GM10847 (cell line): ENCODE measurements around the gene NFIA.

ENCODE experiments used
- POLR2A ChIP-seq: IDR thresholded peaks from 2 replicates; pipeline ENCODE4 v1.6.1; 2011; ENCODE audit not compliant: insufficient read length; ENCODE audit errors: extremely low read depth

Gene NFIA

DNA sequence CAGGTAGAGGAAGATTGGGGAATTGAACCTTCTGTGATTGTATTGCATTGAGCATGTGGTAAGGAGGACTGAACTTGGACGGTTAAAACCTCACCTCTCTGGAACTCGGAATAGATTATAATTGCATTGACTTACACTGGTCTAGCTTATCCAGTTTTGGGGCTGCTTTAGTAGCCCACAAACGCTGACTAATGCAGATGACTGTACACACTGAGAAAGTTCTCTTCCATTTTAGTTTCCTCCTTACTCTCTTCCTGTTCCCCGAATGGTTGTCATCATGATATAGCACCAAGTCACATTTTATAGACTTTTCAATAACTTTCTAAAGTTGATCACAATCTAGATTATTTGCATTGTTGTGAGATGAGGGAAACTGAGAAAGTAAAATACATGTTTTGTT is 78.2 kb downstream of the NFIA start:
- no peak for TF ChIP-seq POLR2A

DNA sequence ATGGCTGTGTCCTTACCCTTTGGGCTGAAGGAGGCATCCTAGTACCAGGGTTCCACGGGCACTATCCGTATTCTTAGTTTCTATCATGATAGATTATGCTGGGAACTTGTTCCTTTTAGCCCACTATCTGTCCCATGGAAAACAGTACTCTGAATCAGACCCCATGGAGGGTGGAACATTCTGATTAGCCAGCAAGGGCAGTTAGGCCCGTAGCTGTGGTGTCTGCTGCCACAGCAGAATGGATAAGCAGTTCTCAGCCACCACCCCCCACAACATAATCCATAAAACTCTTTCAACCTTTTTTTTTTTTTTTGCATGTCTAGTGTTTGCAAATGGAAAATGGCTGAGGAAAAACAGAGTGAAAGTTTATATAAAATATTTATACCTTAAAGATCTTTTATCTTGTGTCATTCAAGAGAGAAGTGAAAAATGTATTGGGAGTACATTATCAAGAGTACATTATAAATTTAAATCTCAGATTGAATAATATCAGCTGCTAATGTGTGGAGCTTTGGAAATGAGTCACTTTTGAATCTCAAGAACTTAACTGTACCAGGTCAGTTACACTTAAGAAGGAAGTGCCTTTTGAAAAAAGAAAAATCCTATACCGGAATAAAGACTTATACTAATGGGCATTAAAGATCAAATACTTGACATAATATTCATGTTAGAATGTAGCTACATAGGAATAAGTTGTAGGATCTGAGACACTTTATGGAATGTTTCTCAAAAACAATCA is 80.3 kb downstream of the NFIA start:
- no peak for TF ChIP-seq POLR2A

DNA sequence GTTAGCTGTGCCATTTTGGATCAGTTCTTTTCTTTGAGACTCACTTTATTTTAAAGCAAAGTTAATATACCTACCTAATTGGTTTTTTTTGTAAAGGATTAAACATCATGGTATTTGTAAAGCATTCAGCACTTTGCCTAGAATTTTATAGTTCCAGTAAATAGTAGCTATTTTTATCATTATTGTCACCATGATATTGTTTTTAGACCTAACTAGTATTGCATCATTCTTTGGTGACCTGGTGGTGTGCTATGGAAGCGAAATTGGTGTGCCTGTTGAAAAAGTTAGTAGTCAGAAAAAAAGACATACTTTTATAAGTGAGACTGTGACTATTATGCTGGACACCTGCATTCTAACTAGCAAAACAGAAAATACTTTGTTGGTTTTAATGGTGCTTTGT is 81.0 kb downstream of the NFIA start:
- TF ChIP-seq POLR2A, result no peak

DNA sequence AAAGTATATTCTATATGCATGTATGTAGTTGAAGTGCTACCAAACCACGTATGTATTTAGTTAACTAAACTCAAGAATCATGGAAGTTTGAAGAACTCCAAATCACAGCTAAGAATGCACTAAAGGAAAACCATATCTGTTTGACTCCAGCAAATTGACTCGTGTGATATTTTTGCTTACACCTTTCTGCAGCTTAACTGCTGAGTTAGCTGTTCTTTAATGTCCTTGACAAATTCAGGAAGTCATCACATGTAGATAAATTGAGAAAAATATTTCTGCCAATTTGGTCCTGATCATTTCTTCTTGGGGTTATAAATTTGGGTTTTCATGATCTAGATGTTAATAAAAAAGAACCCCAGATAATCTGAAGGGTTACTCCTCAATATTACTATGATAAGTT is 83.0 kb downstream of the NFIA start:
- no peak for TF ChIP-seq POLR2A

DNA sequence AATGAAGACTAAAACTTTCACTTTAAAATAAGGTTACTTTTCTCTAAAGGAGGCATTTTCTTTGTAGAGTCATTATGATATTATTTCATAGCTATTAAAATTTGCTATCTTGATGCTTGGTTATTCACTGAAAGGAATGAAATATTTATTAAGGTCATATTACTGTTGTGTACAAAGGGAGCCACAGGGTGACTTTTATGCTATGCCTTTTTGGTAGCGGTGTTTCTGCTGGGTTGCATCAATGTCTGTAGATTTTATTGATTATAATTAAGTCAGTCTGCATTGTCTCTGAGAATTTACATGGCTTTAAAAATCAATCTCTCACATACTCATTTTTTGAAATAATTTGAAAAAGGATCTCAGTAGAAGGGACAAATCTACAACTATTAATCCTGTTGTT is 84.9 kb downstream of the NFIA start:
- TF ChIP-seq POLR2A, result no peak

DNA sequence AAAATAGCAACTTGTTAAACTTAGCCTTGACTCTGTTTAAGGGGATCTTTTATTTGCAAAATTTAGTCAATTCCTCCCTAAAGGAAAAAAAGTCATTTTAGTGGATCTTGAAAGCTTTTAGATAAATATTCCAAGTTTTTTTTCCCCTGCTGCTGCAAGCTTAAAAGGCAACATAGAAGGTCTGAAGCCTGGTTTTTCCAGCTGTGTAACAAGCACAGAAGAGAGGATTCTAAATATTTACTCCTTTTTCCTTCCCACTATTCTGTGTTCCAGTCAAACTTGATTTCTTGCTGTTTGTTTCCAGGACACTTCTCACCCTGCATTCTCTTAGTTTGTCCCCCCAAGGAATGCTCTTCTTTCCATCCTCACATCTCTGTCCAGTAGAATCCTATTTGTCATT is 86.7 kb downstream of the NFIA start:
- no peak for TF ChIP-seq POLR2A

DNA sequence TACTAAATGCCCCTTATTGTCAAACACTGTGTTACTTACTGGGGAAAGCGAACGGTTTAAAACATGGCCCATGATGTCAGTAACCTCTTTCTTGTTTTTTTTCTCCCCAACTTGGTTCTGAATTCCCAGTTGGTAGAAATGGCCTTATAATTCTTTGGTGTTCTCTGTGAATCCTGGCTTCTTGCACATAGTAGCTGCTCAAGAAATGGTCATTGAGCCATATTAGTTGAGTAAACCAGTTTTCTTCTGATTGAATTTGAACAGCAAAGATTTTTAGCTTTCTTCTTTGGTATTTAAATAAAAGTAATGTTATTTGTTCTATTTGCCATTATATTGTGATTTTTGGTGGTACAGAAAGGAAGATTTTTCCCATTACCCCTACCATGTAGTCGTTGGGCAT is 87.3 kb downstream of the NFIA start:
- TF ChIP-seq POLR2A, result no peak

DNA sequence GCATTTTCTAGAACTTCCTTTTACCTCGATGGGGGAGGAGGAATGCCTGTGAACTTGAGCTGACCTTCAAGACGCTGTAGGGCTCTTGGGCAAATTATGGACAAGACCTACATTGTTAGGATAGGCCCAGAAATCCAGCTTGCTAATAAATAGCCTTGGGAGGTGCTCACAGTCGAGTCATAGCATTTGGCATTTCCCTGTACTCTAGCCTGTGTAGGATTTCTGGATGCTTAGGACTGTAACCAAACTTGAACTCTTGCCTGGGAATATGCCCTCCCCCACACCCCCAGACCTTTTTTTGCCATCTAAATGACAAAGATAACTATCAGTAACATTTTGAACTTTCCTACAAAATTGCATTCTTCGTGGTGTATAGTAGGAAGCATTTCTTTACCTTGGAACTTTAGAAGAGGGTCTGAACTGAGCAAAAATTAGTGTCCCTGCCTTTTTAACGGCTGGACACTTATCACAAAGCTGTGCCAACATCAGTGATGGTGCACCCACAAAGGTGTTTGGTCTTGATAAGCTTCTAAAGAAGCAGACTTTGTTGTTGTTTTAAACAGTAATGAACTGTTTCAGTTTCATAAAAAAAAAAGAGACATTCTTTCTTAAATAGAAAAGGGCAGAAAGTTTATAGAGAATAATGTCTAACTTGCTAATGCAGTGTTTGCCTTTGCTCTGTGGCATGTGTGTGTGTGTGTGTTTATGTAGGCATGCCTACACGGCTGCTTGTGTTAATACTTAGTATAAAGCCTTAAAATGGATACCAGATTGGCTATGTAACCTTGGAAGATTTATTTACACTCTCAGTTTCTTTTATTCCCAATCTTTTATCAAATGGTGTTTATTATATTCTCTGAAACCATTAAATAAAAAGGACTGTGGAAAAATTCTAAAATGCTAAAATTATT is 88.2 kb downstream of the NFIA start:
- no peak for TF ChIP-seq POLR2A

DNA sequence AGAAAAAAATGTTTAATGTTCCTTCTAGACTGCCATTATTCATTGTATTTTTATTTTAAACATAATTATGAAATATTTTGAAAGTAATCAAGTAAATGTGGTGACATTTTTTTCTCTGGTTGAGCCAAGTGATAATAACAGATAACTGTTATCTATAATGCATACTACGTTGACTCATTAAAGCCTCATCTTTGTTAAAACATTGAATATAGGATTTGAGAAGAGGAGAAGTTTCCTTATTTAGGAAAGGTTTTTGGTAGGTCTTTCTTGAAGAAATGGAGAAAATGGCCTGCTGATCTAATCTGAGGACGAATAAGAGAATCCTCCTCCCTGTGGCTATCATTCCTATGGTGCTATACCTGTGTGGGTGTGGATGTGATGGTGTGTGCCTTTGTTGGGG is 89.0 kb downstream of the NFIA start:
- TF ChIP-seq POLR2A, result no peak

DNA sequence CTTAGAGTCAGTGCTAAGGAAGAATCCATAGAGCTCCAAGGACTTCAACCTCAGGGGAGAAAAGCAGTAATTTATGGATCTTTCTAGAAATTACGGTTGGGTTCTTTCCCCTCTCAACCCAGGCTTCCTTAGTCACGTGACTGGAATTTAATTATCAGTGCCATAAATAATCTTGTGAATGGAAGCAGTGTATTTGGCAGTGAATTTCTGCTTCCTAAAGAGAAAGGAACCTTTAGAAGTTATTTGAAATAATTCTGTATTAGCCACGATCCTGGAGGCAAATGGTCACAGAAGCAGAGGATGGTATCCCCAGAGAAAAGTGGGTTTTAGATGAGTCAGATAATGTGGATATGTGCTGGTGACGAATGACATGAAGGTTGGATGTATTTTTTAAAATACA is 89.6 kb downstream of the NFIA start:
- no peak for TF ChIP-seq POLR2A

DNA sequence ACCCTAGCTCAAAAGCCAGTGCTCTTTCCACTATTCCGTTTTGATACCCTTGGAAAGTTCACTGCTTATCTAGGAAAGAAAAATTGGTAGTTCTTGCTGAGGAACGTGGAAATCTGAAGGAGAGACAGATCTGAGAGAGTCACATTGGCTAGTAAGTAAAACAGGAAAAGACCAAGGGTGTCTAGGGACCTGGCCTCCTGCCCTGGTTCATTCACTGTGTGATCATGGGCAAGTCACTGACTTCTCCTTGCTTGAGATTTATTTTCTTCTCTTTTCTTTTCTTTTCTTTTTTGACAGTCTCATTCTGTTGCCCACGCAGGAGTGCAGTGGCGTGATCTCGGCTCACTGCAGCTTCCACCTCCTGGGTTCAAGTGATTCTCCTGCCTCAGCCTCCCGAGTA is 90.8 kb downstream of the NFIA start:
- TF ChIP-seq POLR2A, result no peak

DNA sequence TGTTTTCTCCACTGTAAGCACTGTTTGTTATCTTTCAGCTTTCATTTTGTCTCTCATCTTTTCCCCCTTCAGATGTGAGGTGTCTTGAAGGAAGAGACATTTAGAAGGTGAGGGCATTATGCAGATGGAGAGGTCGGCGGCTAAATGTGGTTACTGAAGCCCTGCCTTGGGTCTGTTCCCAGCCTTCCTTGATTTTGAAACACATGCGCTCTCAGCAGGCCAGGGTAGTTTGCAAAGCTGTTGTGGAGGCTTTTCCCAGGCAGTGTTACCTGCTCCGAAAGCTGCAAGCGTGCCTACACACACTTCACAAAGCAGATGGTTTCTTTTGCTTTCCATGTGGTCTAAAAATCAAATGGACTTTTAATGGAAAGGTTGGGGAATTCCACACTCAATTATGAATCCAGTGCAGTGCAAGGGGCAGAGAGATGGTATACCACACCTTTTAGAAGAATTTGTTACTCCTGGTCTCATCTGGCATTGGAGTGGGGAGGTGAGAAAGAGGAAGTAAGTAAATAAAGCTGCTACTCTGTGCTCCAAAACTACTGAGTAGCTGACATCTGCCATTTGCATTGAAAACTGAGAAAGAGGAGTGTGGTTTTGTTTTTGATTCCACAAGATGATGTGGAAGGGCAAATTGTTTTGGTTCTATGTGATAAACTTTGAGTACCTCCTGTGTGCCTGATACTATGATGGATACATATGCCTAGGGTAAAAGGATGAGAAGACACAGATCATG is 91.9 kb downstream of the NFIA start:
- TF ChIP-seq POLR2A, result no peak

DNA sequence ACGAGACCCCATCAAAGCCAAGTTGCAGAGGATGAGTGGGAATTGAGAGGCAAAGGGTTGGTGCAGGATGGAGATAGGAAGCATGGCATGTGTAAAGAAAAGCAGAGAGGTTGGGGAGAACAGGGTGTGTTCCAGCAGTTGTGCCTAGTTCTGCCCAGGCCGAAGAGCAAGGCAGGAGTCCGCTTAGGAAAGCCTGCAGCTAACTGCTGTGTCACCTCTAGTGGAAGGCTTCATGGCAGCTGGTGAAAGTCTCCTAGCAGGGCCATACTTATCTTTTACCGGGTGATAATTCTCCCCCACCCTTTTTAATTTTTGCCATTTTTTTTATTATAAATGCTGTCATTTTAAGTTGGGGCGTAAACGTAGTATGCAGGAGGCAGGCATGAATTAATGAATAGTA is 93.6 kb downstream of the NFIA start:
- no peak for TF ChIP-seq POLR2A

DNA sequence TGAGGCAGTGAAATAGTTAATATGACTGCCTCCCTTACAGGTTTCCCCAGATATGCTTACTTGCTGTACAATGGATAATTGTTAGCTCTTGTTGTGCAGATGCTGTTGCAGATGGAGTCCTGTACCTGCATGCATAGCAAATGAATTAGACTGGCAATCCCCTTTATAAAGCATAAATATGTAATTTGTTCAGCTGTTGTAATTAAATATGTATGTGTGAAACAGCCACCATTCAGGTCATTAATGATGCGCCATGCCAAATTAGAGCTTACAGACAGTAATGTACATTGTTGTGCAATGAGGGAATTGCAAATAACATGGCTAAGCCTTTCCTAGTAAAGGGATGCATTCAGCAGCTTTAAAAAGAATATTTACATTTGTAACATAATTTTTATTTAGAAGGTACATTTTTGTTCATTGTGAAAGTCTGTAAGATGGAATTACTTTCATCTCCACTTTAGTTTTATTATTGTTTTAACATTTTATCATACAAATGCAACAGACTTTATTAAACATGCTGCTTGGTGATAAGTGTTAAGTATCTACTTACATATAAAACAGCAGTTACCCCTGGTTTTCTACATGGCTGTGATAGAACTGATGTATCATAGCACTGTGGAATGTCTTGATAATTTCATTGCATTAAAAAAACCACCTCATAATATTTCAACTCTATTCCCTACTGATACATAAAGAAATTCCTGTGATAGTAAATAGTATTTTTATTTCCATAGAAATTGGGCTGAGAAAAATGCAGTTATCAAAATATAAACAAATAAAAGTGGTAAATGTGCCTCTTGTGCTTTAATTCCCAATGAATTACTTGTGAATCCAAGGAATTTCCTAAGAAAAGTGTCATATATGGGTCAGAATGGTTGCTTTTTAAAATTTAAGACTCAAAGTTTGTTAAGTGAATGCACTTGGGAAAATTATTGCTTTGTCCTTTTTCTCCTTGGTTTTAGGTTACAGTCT is 99.0 kb downstream of the NFIA start:
- TF ChIP-seq POLR2A, result no peak

DNA sequence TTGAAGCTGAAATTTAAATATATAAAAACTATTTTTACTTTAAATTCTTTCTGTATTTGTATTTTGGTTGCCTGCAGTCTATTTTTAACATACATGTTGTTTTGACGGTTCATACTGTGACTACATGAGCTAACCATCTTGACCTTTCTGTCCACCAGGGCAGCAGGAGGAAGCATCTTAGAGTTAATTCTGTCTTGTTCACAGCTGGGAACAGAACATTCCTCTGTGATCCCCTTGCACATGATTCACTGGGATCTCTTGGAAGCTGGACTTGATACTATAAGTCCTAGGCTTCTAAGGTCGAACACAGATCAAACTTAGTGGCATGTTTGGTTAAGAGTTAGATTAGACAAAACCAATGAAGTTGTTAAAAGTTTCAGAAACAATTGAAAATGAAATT is 99.7 kb downstream of the NFIA start:
- TF ChIP-seq POLR2A, result no peak
